NB4 (cell line): Measurements from ENCODE around the gene TSPAN8.

Source experiments
- DNase-seq: peaks from one replicate; pipeline ENCODE4 v3.0.0; 2010; ENCODE audit warnings: low read depth
- H3K4me3 ChIP-seq: one replicate; pipeline ENCODE4 v1.5.1; 2011; ENCODE audit warnings: mild to moderate bottlenecking, low read depth, low read length, moderate library complexity
- MAX ChIP-seq: IDR thresholded peaks from 2 replicates; pipeline ENCODE4 v1.6.1; 2011; ENCODE audit warnings: low read depth, low read length
- MYC ChIP-seq: IDR thresholded peaks from 2 replicates; pipeline ENCODE4 v1.6.1; 2011; ENCODE audit warnings: low read depth, low read length
- POLR2A ChIP-seq: IDR thresholded peaks from 2 replicates; pipeline ENCODE4 v1.6.1; 2011; ENCODE audit warnings: mild to moderate bottlenecking; ENCODE audit not compliant: insufficient read length; ENCODE audit errors: extremely low read depth
- TF ChIP-seq, protein P1 (sequence below): IDR thresholded peaks from one replicate; pipeline ENCODE4 v1.5.1; 2012; ENCODE audit warnings: low read depth, low read length

TSPAN8 gene

GRCh38 chr12:71138011-71138410, 19.8 kb downstream of the TSPAN8 start:
- TF ChIP-seq MAX: no peak
- TF ChIP-seq, protein P1, sequence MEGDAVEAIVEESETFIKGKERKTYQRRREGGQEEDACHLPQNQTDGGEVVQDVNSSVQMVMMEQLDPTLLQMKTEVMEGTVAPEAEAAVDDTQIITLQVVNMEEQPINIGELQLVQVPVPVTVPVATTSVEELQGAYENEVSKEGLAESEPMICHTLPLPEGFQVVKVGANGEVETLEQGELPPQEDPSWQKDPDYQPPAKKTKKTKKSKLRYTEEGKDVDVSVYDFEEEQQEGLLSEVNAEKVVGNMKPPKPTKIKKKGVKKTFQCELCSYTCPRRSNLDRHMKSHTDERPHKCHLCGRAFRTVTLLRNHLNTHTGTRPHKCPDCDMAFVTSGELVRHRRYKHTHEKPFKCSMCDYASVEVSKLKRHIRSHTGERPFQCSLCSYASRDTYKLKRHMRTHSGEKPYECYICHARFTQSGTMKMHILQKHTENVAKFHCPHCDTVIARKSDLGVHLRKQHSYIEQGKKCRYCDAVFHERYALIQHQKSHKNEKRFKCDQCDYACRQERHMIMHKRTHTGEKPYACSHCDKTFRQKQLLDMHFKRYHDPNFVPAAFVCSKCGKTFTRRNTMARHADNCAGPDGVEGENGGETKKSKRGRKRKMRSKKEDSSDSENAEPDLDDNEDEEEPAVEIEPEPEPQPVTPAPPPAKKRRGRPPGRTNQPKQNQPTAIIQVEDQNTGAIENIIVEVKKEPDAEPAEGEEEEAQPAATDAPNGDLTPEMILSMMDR: no peak
- no peak for TF ChIP-seq POLR2A
- TF ChIP-seq MYC: no peak
- no peak for DNase-seq
- H3K4me3 ChIP-seq: no peak overlapping the region

- H3K4me3 ChIP-seq: no peak overlapping the region
- TF ChIP-seq, protein P1: no peak
- TF ChIP-seq MAX (no peak), POLR2A (no peak), MYC (no peak)
- DNase-seq: no peak
Observed at GRCh38 chr12:71135812-71136176, 22.0 kb downstream of the TSPAN8 start.

DNA sequence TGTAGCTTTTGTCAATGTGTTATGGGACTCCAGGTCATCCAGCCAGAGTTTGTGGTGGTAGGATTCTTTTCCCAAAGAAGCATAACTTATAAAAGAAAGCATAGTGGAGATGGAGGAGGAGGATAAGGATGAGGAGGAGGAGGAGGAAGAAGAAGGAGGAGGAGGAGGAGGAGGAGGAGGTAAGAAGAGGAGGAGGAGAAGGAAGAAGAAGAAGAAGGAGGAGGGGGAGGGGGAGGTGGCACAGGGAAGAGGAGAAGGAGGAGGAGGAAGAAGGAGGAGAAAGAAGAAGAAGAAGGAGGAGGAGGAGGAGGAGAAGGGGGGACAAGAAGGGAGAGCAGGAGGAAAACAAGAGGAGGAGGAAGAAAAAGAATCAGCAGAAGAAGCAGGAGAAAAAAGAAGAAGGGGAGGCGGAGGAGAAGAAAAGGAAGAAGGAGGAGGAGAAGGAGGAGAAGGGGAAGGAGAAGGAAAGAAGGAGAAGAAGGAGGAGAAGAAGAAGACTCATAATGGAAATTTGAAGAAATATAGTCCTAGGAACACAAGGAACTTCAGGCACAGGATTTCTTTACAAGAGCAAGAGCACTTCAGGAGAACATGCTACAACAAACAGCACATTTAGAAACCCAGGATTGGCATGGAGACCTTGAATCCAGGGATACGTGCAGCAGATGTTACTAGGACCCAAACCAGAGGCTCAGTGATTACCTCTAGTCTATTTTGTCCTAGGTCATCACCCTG, 22.6 kb downstream of the TSPAN8 start:
- TF ChIP-seq MYC (no peak), MAX (no peak), POLR2A (no peak)
- TF ChIP-seq, protein P1: no peak
- no peak overlapping the region for H3K4me3 ChIP-seq
- DNase-seq: no peak

DNA sequence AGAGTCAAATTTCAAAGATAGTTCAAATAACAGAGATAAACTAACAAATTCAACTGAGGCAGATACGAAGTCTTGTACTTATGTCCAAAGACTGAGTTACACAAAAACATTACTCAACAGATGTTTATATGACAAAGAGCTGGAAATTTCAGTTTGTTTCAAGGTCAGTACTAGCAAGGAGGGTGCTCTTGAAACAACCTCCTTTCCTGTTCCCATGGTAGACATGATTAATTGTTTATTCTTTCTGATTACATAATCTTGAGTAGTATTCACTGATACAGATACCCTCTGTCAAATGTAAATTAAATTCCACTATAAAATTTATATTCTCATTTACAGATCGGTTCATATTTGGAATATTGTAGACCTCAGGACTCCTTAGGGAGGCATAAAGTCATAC, 23.4 kb downstream of the TSPAN8 start:
- no peak for DNase-seq
- no peak for TF ChIP-seq POLR2A
- TF ChIP-seq, protein P1: no peak
- no peak for TF ChIP-seq MYC
- no peak for TF ChIP-seq MAX
- no peak overlapping the region for H3K4me3 ChIP-seq

DNA sequence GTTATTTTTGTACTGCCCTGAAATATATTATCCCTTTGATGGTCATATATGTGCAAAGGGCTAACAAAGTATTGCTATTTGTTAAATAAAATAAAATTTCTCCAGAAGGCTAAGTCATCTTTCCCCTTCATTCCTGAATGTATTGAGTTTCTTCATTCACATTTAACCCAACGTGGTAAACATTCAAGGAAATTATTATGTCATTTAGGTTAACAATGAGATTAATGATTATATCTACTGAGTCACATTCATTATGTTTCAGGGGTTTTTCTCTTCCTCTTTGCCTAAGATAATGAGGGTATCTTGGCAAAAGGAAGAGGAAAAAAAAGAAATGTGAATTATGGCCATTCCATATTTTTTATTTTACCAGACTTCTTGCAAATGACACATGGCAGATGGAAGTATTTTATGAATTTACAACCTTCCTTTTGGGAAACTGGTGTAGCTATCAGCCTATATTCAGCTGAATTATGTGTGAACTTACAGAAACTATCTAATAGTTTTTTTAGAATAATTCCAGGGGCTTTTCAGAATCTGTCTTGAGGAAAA, 27.2 kb downstream of the TSPAN8 start:
- no peak overlapping the region for H3K4me3 ChIP-seq
- DNase-seq: no peak
- no peak for TF ChIP-seq POLR2A
- TF ChIP-seq, protein P1: no peak
- no peak for TF ChIP-seq MAX
- TF ChIP-seq MYC: no peak
